GM12878 (cell line): ENCODE measurements around the gene CHMP1B. TPM values are rescaled to one million over a fixed set of nuclear protein-coding genes. Genes with fewer than 3 reads are reported as not detected.

ENCODE experiments used
- ATAC-seq: fragments of 200-7000 bp; cut with Tn5 transposase; 3 replicates; pipeline ENCODE4 v1.9.1; 2020; ENCODE audit warnings: mild to moderate bottlenecking, moderate library complexity
- BruUV-seq: library from RNA; stranded (reverse); fragments of 400-500 nt; replicated peaks from 2 replicates; lab custom pipeline; 2021; lab: Mats Ljungman, UMichigan
- CTCF ChIA-PET: fragments of 300-600 bp; sonication (Branson Sonifier 250); formaldehyde crosslinking; extraction: SDS; loops from one replicate; lab custom pipeline; 2021; ENCODE audit warnings: inconsistent platforms; lab: Yijun Ruan, JAX
- POLR2A ChIA-PET: fragments of 350-600 bp; formaldehyde crosslinking; extraction: SDS; loops from one replicate; lab custom pipeline; 2021; ENCODE audit warnings: inconsistent platforms; lab: Charles Lee
- RAD21 ChIA-PET: fragments of 300-600 bp; sonication (Branson Sonifier 250); formaldehyde crosslinking; loops from one replicate; lab custom pipeline; 2023; ENCODE audit warnings: antibody characterized with exemption; ENCODE audit not compliant: unreplicated experiment; lab: Charles Lee
- SMC1A ChIA-PET: fragments of 300-600 bp; sonication (Branson Sonifier 250); formaldehyde crosslinking; loops from one replicate; lab custom pipeline; 2023; ENCODE audit not compliant: unreplicated experiment, uncharacterized antibody; lab: Charles Lee
- DNase-seq: peaks from one replicate; pipeline ENCODE4 v3.0.0-alpha.2; 2011; ENCODE audit warnings: low read depth, low spot score
- FAIRE-seq: peaks from 3 replicates; lab custom pipeline; 2011; peaks lifted over from hg19 to GRCh38; lab: Jason Lieb, UNC
- H2AFZ ChIP-seq: 2 replicates; pipeline ENCODE4 v1.6.0; 2011; ENCODE audit warnings: low read depth, low read length, control low read depth; ENCODE audit not compliant: control insufficient read depth
- H3K27ac ChIP-seq: 2 replicates; pipeline ENCODE4 v1.5.1; 2011; ENCODE audit warnings: control low read depth; ENCODE audit not compliant: control insufficient read depth, insufficient read depth
- H3K27me3 ChIP-seq, 2 experiments: replicated peaks in 1 of 2; 2 replicates each; pipeline versions ENCODE4 v1.6.0 to v1.6.1; 2011; ENCODE audit warnings: low read length in 1 of 2; ENCODE audit not compliant: control insufficient read depth in 2 of 2, insufficient read depth in 2 of 2
- H3K36me3 ChIP-seq, 2 experiments: 2 replicates each; pipeline ENCODE4 v1.5.1; 2011; ENCODE audit warnings: low read length in 1 of 2; ENCODE audit not compliant: control insufficient read depth in 2 of 2, insufficient read depth in 2 of 2
- H3K4me1 ChIP-seq: 2 replicates; pipeline ENCODE4 v1.6.1; 2011; ENCODE audit warnings: mild to moderate bottlenecking, low read length, moderate library complexity, mixed read lengths; ENCODE audit not compliant: control insufficient read depth, insufficient read depth
- H3K4me2 ChIP-seq: 2 replicates; pipeline ENCODE4 v1.6.0; 2011; ENCODE audit warnings: control low read depth; ENCODE audit not compliant: control insufficient read depth, insufficient read depth
- H3K4me3 ChIP-seq: fragments of 200-600 bp; sonication (generic); 2 replicates; pipeline ENCODE4 v1.5.1; 2016
- H3K79me2 ChIP-seq: 2 replicates; pipeline ENCODE4 v1.6.0; 2011; ENCODE audit warnings: low read length; ENCODE audit not compliant: control insufficient read depth, insufficient read depth
- H3K9ac ChIP-seq: 2 replicates; pipeline ENCODE4 v1.8.0; 2011; ENCODE audit warnings: low read length, control low read depth, mixed read lengths; ENCODE audit not compliant: control insufficient read depth, insufficient read depth
- H3K9me3 ChIP-seq: replicated peaks from 3 replicates; pipeline ENCODE4 v1.5.1; 2011; ENCODE audit warnings: mild to moderate bottlenecking, low read length; ENCODE audit not compliant: control insufficient read depth, insufficient read depth
- H4K20me1 ChIP-seq: 2 replicates; pipeline ENCODE4 v1.6.0; 2011; ENCODE audit not compliant: control insufficient read depth, insufficient read depth
- BCL3 ChIP-seq: IDR thresholded peaks from 2 replicates; pipeline ENCODE4 v1.6.1; 2011; ENCODE audit warnings: borderline replicate concordance, low read depth, mild to moderate bottlenecking, moderate library complexity, low read length; ENCODE audit not compliant: insufficient read depth, poor library complexity, severe bottlenecking
- BCLAF1 ChIP-seq: fragments of 450-650 bp; IDR thresholded peaks from 2 replicates; pipeline ENCODE4 v1.6.1; 2017; ENCODE audit warnings: antibody characterized with exemption, mild to moderate bottlenecking, moderate library complexity
- CEBPZ ChIP-seq: fragments of 150-350 bp; IDR thresholded peaks from 2 replicates; pipeline ENCODE4 v1.6.1; 2016; ENCODE audit warnings: low read depth, low read length
- CREM ChIP-seq: IDR thresholded peaks from 2 replicates; pipeline ENCODE4 v1.6.1; 2014; ENCODE audit warnings: antibody characterized with exemption, low read depth
- FOXK2 ChIP-seq: fragments of 450-650 bp; IDR thresholded peaks from 2 replicates; pipeline ENCODE4 v1.6.1; 2017; ENCODE audit warnings: mild to moderate bottlenecking, moderate library complexity
- HDAC2 ChIP-seq: fragments of 200-600 bp; sonication (generic); IDR thresholded peaks from 2 replicates; pipeline ENCODE4 v1.6.1; 2017
- JUNB ChIP-seq: IDR thresholded peaks from 2 replicates; pipeline ENCODE4 v1.6.1; 2016; ENCODE audit warnings: antibody characterized with exemption, mild to moderate bottlenecking
- MEF2B ChIP-seq: fragments of 450-650 bp; IDR thresholded peaks from 2 replicates; pipeline ENCODE4 v1.6.1; 2018; ENCODE audit warnings: mild to moderate bottlenecking, moderate library complexity; ENCODE audit not compliant: partially characterized antibody, poor library complexity, severe bottlenecking
- RFX5 ChIP-seq: IDR thresholded peaks from 2 replicates; pipeline ENCODE4 v1.6.1; 2011; ENCODE audit warnings: low read depth, low read length, improper control_type of control experiment
- SREBF2 ChIP-seq: IDR thresholded peaks from 2 replicates; pipeline ENCODE4 v1.6.1; 2012; ENCODE audit warnings: mild to moderate bottlenecking, low read length
- SUPT20H ChIP-seq: IDR thresholded peaks from 2 replicates; pipeline ENCODE4 v1.6.1; 2011; ENCODE audit warnings: low read depth, mild to moderate bottlenecking, low read length, moderate library complexity, borderline replicate concordance; ENCODE audit not compliant: control insufficient read depth
- TCF12 ChIP-seq: IDR thresholded peaks from 2 replicates; pipeline ENCODE4 v1.6.1; 2011; ENCODE audit warnings: low read depth, mild to moderate bottlenecking, low read length
- ZBTB33 ChIP-seq: fragments of 450-650 bp; IDR thresholded peaks from 2 replicates; pipeline ENCODE4 v1.6.1; 2017; ENCODE audit warnings: mild to moderate bottlenecking
- ZNF274 ChIP-seq: IDR thresholded peaks from one replicate; pipeline ENCODE4 v1.8.0; 2011; ENCODE audit not compliant: insufficient read length, insufficient read depth
- ZZZ3 ChIP-seq: IDR thresholded peaks from 2 replicates; pipeline ENCODE4 v1.6.1; 2011; ENCODE audit warnings: low read depth; ENCODE audit not compliant: control insufficient read depth, insufficient read length
- WGBS: methylation state at CpG from one replicate; pipeline ENCODE4 v1.1.6; 2016; ENCODE audit warnings: low lambda C conversion rate; ENCODE audit not compliant: insufficient replicate concordance, insufficient coverage; ENCODE audit errors: missing lambda C conversion rate; 5-methylcytosine and 5-hydroxymethylcytosine counted together
- in situ Hi-C: fragments of 300-500 bp; cut with MboI; formaldehyde crosslinking; loops from 9 replicates; pipeline ENCODE4 v1.14.3; 2018; ENCODE audit warnings: mixed read lengths
- intact Hi-C: fragments of 100-400 bp; cut with micrococcal nuclease; formaldehyde crosslinking; loops from one replicate; pipeline ENCODE4 v1.14.2; 2022; ENCODE audit not compliant: unreplicated experiment
- polyA plus RNA-seq, 11 experiments: library from polyadenylated mRNA; depleted of rRNA in 4 of 11; unstranded in 6 of 11; stranded (reverse) in 5 of 11; fragments of >200 nt; fragmentation: Nextera tagmentation in 4 of 11; fragmentation: Illumina TruSeq in 1 of 11; extraction: Ambion mirVana in 4 of 11; extraction: Trizol in 1 of 11; gene quantifications; 1 replicate in 1 of 11; 2 replicates in 10 of 11; pipeline versions ENCODE4 v1.2.1 to v1.2.3, GENCODE V29; 2011 to 2016; ENCODE audit warnings: inconsistent platforms in 2 of 11, missing spikeins in 2 of 11, low read depth in 1 of 11
- total RNA-seq, 4 experiments: library from RNA; depleted of rRNA in 3 of 4; stranded (reverse); fragments of >200 nt in 3 of 4; fragmentation: Illumina TruSeq in 1 of 4; extraction: Trizol in 1 of 4; gene quantifications; 2 replicates each; pipeline versions ENCODE4 v1.2.1 to v1.2.3, GENCODE V29; 2013 to 2021

CHMP1B gene
- total and polyA plus RNA-seq, 10 of the 15 experiments (the other 5 are each of a cell fraction or from before 2014, with no cell fraction given) = 8.5 to 24.0 (median 18.6) TPM

- Histone ChIP-seq H3K4me2 (no peak overlapping the region), H4K20me1 (no peaks in the 10 kb centered on the region)
- TF ChIP-seq SUPT20H (no peak), ZNF274 (no peak), TCF12 (no peak), BCL3 (no peak), SREBF2 (no peak), BCLAF1 (no peak), ZZZ3 (no peak), MEF2B (no peak), CEBPZ (no peak), JUNB (no peak), CREM (no peak), RFX5 (no peak), FOXK2 (no peak), ZBTB33 (no peak), HDAC2 (no peak)
Observed at GRCh38 chr18:11849279-11849678, 1.9 kb upstream of the CHMP1B start.

More at GRCh38 chr18:11849279-11849678, 1.9 kb upstream of the CHMP1B start:
- DNase-seq (no peak), FAIRE-seq (no peak), ATAC-seq (no peak)
- 69% methylated on average over 7 of the region's 7 CpGs for WGBS
- in situ Hi-C loops (no loop called here), intact Hi-C loops (no loop called here)
- POLR2A ChIA-PET = interaction anchor here (1.0 kb wide), 1 partner anchor 14 kb away, joined by 3 read pairs; no protein-coding TSS in a partner anchor
- CTCF ChIA-PET = interaction anchor here (0.7 to 2.1 kb wide), 4 partner anchors 21 to 116 kb away, joined by 3 to 6 read pairs (median 3); no protein-coding TSS in a partner anchor
- no TSS peak for BruUV-seq
- peaks cover 17% of the 10 kb centered on the region for H3K4me1 ChIP-seq
- SMC1A ChIA-PET = interaction anchor here (1.6 to 1.7 kb wide), 2 partner anchors 10 to 89 kb away, joined by 4 to 5 read pairs; no protein-coding TSS in a partner anchor
- H3K36me3 ChIP-seq = no peaks in the 10 kb centered on the region
- no peaks in the 10 kb centered on the region for H3K9me3 ChIP-seq
- H3K9ac ChIP-seq = no peak overlapping the region
- H3K27ac ChIP-seq = no peak overlapping the region
- RAD21 ChIA-PET = interaction anchor here (1.2 kb wide), 1 partner anchor 89 kb away, joined by 3 read pairs; no protein-coding TSS in a partner anchor
- no peak overlapping the region for H3K4me3 ChIP-seq
- H3K27me3 ChIP-seq = no peaks in the 10 kb centered on the region; a peak in 1 of 4 replicates
- H3K79me2 ChIP-seq = peaks cover 24% of the 10 kb centered on the region
- H2AFZ ChIP-seq = no peak overlapping the region
